Activated naive CD4-positive, alpha-beta T cell (primary cell): ENCODE measurements around the gene RAB34.

ENCODE experiments used
- DNase-seq, 4 experiments: peaks; one replicate each; lab custom pipeline; 2025; lab: John Stamatoyannopoulos, UW

The RAB34 gene

DNA sequence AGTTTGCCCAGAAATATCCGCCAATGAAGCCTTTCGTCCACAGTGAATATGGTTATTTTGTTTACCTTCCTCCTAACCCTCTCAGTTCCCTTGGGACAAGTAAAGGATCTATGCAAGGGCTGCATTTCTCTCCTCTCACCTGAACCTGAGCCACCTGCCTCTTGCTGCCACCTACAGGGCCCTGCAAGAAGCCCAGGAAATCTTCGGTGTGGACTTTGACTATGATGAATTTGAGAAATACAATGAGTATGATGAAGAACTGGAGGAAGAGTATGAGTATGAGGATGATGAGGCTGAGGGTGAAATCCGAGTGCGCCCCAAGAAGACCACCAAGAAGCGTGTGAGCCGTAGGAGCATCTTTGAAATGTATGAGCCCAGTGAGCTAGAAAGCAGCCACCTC, 41.7 kb downstream of the RAB34 start:
- DNase-seq, result no peak

DNA sequence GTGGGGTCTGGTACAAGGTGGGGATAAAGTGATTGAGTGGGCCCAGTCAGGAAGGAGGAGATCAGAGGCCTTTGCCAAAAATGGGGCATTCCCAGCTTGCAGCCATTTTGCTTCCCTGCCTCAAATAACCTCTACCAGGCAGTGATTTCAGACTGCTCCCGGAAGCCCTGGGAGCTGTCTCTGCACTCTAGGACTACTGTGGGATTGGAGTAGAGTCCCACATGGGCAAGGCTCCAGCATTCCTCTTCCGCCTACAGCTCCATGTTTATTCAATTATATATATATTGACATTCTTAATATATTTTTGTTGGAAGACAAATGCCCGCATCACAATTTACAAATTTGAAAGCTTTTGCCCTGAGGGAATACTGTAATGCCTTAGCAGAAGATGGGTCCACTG, 42.2 kb downstream of the RAB34 start:
- DNase-seq, result no peak

DNA sequence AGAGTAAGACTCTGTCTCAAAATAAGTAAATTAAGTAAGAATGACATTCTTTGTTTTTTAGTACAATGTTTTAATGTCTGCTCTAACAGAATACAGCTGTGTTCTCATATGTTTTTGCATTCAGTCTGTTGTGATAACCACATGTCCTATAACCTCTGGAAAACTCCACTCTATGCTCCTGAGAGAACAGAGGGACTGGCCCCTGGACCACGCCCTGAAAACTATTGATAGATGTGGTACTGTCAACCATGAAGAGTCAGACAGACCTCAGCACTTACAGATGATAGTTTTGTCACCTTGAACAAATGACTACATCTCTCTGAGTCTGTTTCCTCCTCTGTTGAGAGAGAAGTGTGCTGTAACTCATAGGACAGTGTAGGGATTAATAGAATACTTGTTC, 47.8 kb downstream of the RAB34 start:
- no peak for DNase-seq

DNA sequence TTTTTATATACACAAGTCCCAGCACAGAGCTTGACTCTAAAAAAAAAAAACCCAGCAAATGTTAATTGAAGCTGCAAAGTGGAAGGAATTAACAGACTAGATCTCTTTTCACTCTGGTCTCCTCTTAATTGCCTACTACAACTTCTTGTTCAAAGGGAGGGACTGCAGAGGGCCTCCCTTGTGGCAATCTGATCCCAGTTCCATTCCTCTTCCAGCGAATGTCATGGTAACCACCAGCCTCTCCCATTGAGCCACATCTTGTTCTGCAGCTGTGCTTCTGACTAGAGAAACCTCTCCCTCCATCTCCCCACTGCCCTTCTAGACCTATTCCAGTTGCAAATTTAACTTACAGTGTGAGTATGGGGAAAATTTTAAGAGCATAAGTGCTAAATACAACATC, 49.8 kb downstream of the RAB34 start:
- no peak for DNase-seq

DNA sequence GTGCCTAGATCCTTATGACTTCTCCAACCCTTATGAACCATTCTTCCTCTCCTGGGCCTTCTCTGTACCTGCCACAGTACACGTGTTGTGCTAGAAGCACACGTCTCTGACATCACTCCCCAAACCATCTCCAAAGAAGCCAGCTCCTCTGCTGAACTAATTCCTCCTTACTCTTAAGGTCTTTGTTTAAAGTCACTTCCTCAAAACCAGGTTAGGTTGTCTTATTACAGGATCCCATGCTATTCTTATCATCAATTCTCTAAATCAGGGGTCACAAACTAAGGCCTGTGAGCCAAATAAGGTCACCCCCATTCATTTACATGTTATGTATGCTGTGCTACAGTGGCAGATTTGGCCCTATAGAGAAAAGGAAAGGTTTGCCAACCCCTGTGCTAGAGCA, 51.7 kb downstream of the RAB34 start:
- DNase-seq, result no peak
